NCI-H1105 treated with DMSO at 0.1 percent for 48 hours (cell line): ENCODE data around the gene RPTOR.
A peak's percentile ranks its signal among the peaks of the same experiment; 100 is the strongest.

ENCODE experiments used
- DNase-seq: peaks from one replicate; lab custom pipeline; 2025; lab: John Stamatoyannopoulos, UW

RPTOR gene

GRCh38 chr17:80643326-80644099 lies 98.9 kb downstream of the RPTOR start:
- DNase-seq, result no peak

- no peak for DNase-seq
Measured at GRCh38 chr17:80644536-80644935, 99.9 kb downstream of the RPTOR start.

- no peak for DNase-seq
Measured at GRCh38 chr17:80645706-80646325, 101.2 kb downstream of the RPTOR start.

GRCh38 chr17:80646328-80646727 lies 101.7 kb downstream of the RPTOR start:
- DNase-seq, result peak; percentile 50

GRCh38 chr17:80647746-80648145 lies 103.1 kb downstream of the RPTOR start:
- no peak for DNase-seq

GRCh38 chr17:80649200-80649644 lies 104.6 kb downstream of the RPTOR start:
- DNase-seq, result no peak

GRCh38 chr17:80649672-80650330 lies 105.2 kb downstream of the RPTOR start:
- DNase-seq, result no peak

GRCh38 chr17:80650331-80650672 lies 105.7 kb downstream of the RPTOR start:
- no peak for DNase-seq

- no peak for DNase-seq
Measured at GRCh38 chr17:80650751-80651518, 106.3 kb downstream of the RPTOR start.

- no peak for DNase-seq
Measured at GRCh38 chr17:80652756-80653330, 108.2 kb downstream of the RPTOR start.

GRCh38 chr17:80653856-80654255 lies 109.2 kb downstream of the RPTOR start:
- DNase-seq, result no peak

- no peak for DNase-seq
Measured at GRCh38 chr17:80655608-80656007, 111.0 kb downstream of the RPTOR start.

- no peak for DNase-seq
Measured at GRCh38 chr17:80656590-80656989, 112.0 kb downstream of the RPTOR start.

- DNase-seq, result no peak
Measured at GRCh38 chr17:80657561-80657960, 112.9 kb downstream of the RPTOR start.

- DNase-seq, result no peak
Measured at GRCh38 chr17:80658821-80659220, 114.2 kb downstream of the RPTOR start.

- DNase-seq, result no peak
Measured at GRCh38 chr17:80659651-80660050, 115.0 kb downstream of the RPTOR start.

GRCh38 chr17:80660527-80661198 lies 116.0 kb downstream of the RPTOR start:
- no peak for DNase-seq

- DNase-seq, result no peak
Measured at GRCh38 chr17:80662557-80662956, 117.9 kb downstream of the RPTOR start.

- DNase-seq, result no peak
Measured at GRCh38 chr17:80663781-80664206, 119.2 kb downstream of the RPTOR start.

- no peak for DNase-seq
Measured at GRCh38 chr17:80664217-80664790, 119.7 kb downstream of the RPTOR start.

- DNase-seq, result no peak
Measured at GRCh38 chr17:80665792-80666191, 121.2 kb downstream of the RPTOR start.
